ENCODE results near the gene PPARG. TPM values are rescaled to one million over a fixed set of nuclear protein-coding genes. Genes with fewer than 3 reads are reported as not detected.

Gene PPARG
- total RNA-seq, 1 experiment from 2014 or later, result 7.1 TPM

DNA sequence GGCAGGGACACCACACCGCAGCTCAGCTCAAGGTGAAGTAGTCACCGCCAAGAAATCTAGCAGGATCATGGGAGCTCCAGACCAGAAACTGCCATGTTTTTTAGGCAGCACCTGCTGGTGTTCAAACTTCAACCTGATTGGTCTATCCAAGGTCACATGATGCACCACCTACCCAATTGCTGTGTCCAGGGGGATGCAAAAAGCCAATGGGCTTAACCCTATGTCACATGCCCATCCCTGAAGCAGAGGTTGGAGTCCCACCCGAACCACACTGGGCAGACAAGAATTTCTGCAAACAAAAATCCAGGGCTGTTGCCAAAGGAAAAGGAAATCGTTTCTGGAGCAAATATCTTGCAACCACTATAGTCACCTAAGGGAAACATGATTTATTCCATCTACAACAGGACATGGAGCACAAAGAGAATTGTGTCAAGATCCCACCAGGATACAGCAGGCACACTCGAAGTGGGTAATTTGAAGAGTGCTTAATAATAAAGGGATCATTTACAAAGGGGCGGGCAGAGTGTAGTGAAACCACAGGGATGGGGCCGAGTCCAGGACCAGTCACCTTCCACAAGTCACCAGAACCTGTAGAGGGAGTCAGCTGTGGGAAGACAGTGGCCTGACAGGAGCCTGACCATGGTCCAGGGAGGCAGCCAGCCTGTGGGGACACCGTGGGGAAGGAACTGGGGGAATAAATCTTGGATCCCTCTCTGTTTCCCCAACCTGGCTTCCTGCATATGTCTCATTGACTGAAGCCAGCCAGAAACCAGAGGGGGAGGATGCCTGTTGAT, 161.2 kb downstream of the PPARG start:
- peaks cover 6% of the 10 kb centered on the region for H3K4me1 Mint-ChIP-seq (ENCODE audit: insufficient read depth, unreplicated experiment)
- DNase-seq (ENCODE audit: unreplicated experiment), result no peak
- no TSS peak for BruUV-seq (replicated peaks)
- H3K27me3 Mint-ChIP-seq (ENCODE audit: insufficient read depth, unreplicated experiment), result no peaks in the 10 kb centered on the region
- H3K27ac Mint-ChIP-seq (ENCODE audit: low read depth, unreplicated experiment), result no peak overlapping the region
- H3K9me3 Mint-ChIP-seq (ENCODE audit: unreplicated experiment), result no peaks in the 10 kb centered on the region
- intact Hi-C loops (cut with micrococcal nuclease), result no loop called here
- H3K36me3 Mint-ChIP-seq (ENCODE audit: insufficient read depth, unreplicated experiment), result no peaks in the 10 kb centered on the region
- POLR2A ChIA-PET, result no interaction called here
- TF ChIP-seq, protein P1, sequence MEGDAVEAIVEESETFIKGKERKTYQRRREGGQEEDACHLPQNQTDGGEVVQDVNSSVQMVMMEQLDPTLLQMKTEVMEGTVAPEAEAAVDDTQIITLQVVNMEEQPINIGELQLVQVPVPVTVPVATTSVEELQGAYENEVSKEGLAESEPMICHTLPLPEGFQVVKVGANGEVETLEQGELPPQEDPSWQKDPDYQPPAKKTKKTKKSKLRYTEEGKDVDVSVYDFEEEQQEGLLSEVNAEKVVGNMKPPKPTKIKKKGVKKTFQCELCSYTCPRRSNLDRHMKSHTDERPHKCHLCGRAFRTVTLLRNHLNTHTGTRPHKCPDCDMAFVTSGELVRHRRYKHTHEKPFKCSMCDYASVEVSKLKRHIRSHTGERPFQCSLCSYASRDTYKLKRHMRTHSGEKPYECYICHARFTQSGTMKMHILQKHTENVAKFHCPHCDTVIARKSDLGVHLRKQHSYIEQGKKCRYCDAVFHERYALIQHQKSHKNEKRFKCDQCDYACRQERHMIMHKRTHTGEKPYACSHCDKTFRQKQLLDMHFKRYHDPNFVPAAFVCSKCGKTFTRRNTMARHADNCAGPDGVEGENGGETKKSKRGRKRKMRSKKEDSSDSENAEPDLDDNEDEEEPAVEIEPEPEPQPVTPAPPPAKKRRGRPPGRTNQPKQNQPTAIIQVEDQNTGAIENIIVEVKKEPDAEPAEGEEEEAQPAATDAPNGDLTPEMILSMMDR (IDR thresholded peaks at IDR 0.05; ENCODE audit: unreplicated experiment), result no peak
- CTCF ChIA-PET, result interaction anchor here (0.6 kb wide), 1 partner anchor 20 kb away, joined by 3 read pairs; no protein-coding TSS in a partner anchor
- H3K4me3 Mint-ChIP-seq (ENCODE audit: unreplicated experiment), result no peak overlapping the region

DNA sequence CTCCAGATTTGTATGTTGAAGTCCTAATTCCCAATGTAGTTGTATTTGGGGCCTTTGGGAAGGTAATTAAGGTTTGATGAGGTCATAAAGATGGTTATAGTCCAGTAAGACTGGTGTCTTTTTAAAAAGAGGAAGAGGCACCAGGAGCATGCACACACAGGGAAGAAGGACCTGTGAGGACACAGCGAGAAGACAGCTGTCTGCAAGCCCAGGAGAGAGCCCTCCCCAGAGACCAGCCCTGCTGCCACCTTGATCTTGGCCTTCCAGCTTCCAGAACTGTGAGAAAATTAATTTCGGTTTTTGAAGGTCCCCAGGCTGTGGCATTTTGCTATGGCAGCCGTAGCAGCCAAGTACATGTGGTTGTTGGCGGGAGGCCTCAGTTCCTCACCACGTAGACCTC, 162.6 kb downstream of the PPARG start:
- Mint-ChIP-seq H3K9me3 (ENCODE audit: unreplicated experiment) (no peaks in the 10 kb centered on the region), H3K4me1 (ENCODE audit: insufficient read depth, unreplicated experiment) (no peaks in the 10 kb centered on the region), H3K27ac (ENCODE audit: low read depth, unreplicated experiment) (no peak overlapping the region), H3K4me3 (ENCODE audit: unreplicated experiment) (no peak overlapping the region), H3K27me3 (ENCODE audit: insufficient read depth, unreplicated experiment) (no peaks in the 10 kb centered on the region), H3K36me3 (ENCODE audit: insufficient read depth, unreplicated experiment) (no peaks in the 10 kb centered on the region)
- CTCF ChIA-PET, result interaction anchor here (1.3 kb wide), 1 partner anchor 20 kb away, joined by 3 read pairs; no protein-coding TSS in a partner anchor
- intact Hi-C loops (cut with micrococcal nuclease), result no loop called here
- no peak for DNase-seq (ENCODE audit: unreplicated experiment)
- no TSS peak for BruUV-seq (replicated peaks)
- TF ChIP-seq, protein P1 (IDR thresholded peaks at IDR 0.05; ENCODE audit: unreplicated experiment), result no peak
- POLR2A ChIA-PET, result no interaction called here

DNA sequence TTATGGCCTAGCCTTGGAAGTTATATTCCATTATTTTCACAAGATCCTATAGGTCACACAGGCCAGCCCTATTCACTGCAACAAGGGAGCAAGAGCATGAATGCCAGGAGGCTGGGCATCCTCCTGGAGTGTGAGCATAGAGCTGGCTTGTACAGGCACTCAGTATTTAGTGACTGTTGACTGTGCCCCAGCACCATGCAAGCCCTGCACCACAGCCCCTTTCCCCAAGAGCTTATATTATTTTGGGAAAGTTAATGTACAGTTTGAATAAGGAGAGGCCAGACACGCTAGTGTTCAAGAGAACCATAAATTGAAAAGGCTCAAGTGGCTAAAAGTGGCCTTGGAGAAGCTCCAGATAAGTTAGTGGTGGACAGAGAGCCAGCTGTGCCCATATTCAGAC, 163.1 kb downstream of the PPARG start:
- H3K4me1 Mint-ChIP-seq (ENCODE audit: insufficient read depth, unreplicated experiment), result no peaks in the 10 kb centered on the region
- intact Hi-C loops (cut with micrococcal nuclease), result no loop called here
- H3K27ac Mint-ChIP-seq (ENCODE audit: low read depth, unreplicated experiment), result no peak overlapping the region
- H3K27me3 Mint-ChIP-seq (ENCODE audit: insufficient read depth, unreplicated experiment), result no peaks in the 10 kb centered on the region
- no peak overlapping the region for H3K4me3 Mint-ChIP-seq (ENCODE audit: unreplicated experiment)
- DNase-seq (ENCODE audit: unreplicated experiment), result no peak
- BruUV-seq (replicated peaks), result no TSS peak
- no peaks in the 10 kb centered on the region for H3K9me3 Mint-ChIP-seq (ENCODE audit: unreplicated experiment)
- POLR2A ChIA-PET, result no interaction called here
- CTCF ChIA-PET, result interaction anchor here (0.7 to 1.3 kb wide), 2 partner anchors 19 to 26 kb away, joined by 3 to 4 read pairs; no protein-coding TSS in a partner anchor
- H3K36me3 Mint-ChIP-seq (ENCODE audit: insufficient read depth, unreplicated experiment), result no peaks in the 10 kb centered on the region
- TF ChIP-seq, protein P1 (IDR thresholded peaks at IDR 0.05; ENCODE audit: unreplicated experiment), result no peak

DNA sequence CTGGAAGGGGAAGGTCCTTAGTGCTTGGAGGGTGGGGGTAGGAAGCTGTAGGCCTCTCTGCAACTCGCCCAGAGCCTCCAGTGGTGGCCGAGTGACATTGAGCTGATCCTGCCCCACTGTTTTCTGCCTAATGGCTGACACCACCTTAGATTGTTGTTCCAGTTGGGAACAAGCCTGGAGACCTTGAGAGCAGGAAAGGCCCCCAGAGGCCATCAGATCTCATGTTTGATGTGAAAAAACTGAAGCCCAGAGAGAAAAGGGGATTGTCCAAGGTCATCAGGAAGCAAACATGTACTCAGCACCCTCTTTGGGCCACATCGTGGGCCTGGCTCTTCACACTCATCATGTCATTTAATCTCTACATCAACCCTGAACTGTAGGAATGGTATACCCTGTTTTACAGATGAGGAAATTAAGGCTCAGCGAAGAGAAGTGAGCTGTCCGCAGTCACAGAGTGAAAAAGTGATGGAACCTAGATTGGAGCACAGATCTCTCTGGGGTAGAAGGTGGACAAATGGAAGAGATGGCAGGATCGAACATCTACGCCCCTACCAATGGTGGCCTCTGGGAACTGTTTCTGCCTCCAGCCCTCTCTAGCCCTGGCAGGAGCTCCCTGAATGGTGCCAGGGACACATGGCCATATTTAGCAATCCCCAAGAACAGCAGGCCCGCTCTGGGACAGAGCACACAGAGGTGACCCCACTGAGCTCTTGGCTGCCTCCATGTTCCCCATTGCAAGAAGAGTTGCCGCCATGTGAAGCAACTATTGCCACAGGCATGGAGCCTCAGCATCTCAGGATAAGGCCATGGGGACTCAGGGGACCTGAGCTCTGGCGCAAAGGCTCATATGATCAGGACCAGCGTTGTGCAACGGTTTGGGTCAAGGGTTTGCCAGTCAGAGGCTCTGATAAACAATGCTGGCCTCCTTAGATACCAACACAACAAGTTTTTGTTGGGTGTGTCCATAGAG, 163.8 kb downstream of the PPARG start:
- intact Hi-C loops (cut with micrococcal nuclease), result no loop called here

More for the DNA sequence above, 163.8 kb downstream of the PPARG start:
- TF ChIP-seq, protein P1 (IDR thresholded peaks at IDR 0.05; ENCODE audit: unreplicated experiment), result no peak
- no peaks in the 10 kb centered on the region for H3K9me3 Mint-ChIP-seq (ENCODE audit: unreplicated experiment)
- no peak for DNase-seq (ENCODE audit: unreplicated experiment)
- CTCF ChIA-PET, result interaction anchor here (0.7 to 1.3 kb wide), 2 partner anchors 19 to 25 kb away, joined by 3 to 4 read pairs; no protein-coding TSS in a partner anchor
- H3K27ac Mint-ChIP-seq (ENCODE audit: low read depth, unreplicated experiment), result no peak overlapping the region
- no peak overlapping the region for H3K4me3 Mint-ChIP-seq (ENCODE audit: unreplicated experiment)
- H3K36me3 Mint-ChIP-seq (ENCODE audit: insufficient read depth, unreplicated experiment), result no peaks in the 10 kb centered on the region
- BruUV-seq (replicated peaks), result no TSS peak
- no peaks in the 10 kb centered on the region for H3K27me3 Mint-ChIP-seq (ENCODE audit: insufficient read depth, unreplicated experiment)
- no peaks in the 10 kb centered on the region for H3K4me1 Mint-ChIP-seq (ENCODE audit: insufficient read depth, unreplicated experiment)
- POLR2A ChIA-PET, result no interaction called here

Data from MCF 10A (cell line).